ENCODE results near the gene ITGA11. TPM values are rescaled to one million over a fixed set of nuclear protein-coding genes. Genes with fewer than 3 reads are reported as not detected.

ITGA11 gene
- total RNA-seq, 2 experiments from 2014 or later, result 1.7 to 1.8 TPM

DNA sequence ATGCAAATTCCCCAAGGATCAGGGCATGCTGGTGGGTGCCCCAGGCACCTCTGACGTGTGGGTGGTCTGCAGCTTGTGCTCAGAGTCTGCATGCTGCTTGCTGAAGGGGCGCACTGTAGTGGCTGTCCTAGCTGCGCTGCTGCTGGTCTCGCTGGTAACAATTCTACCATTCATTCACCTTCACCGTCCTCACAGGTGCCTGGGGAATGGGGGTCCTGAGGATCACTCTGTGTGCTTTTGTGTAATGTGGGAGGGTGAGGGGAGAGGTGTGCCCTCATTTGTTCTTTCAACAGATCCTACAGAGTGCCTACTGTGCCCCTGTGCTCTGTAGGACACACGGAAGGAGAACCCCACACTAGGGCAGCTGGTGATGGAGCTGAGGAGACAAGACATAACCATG is 2.1 kb upstream of the ITGA11 start:
- Mint-ChIP-seq H3K27ac (no peak overlapping the region), H3K4me3 (no peak overlapping the region), H3K36me3 (no peaks in the 10 kb centered on the region), H3K4me1 (no peaks in the 10 kb centered on the region), H3K27me3 (peaks cover 60% of the 10 kb centered on the region), H3K9me3 (no peaks in the 10 kb centered on the region)
- DNase-seq, result no peak

DNA sequence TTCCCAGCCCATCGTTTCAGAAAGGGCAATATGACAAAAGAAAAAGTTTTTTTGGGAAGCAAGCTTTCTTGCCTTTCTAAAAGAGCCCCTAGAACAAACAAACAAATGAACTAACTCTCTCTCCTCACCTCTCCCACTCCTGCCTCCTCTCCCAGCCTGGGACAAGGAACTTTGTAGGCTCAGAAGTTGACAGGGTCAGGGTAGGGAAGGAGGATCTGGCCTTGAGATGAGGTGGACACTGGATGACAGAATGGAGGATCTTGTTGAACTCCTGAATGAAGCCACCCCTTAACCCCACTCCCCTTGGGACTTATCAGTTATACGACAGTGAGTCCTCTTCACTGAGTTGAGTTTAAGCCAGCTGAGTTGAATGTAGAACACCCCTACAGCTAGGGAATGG is 1.6 kb upstream of the ITGA11 start:
- Mint-ChIP-seq H3K4me3 (no peak overlapping the region), H3K27me3 (peaks cover 57% of the 10 kb centered on the region), H3K27ac (no peak overlapping the region), H3K36me3 (no peaks in the 10 kb centered on the region), H3K9me3 (no peaks in the 10 kb centered on the region), H3K4me1 (no peaks in the 10 kb centered on the region)
- DNase-seq, result no peak

DNA sequence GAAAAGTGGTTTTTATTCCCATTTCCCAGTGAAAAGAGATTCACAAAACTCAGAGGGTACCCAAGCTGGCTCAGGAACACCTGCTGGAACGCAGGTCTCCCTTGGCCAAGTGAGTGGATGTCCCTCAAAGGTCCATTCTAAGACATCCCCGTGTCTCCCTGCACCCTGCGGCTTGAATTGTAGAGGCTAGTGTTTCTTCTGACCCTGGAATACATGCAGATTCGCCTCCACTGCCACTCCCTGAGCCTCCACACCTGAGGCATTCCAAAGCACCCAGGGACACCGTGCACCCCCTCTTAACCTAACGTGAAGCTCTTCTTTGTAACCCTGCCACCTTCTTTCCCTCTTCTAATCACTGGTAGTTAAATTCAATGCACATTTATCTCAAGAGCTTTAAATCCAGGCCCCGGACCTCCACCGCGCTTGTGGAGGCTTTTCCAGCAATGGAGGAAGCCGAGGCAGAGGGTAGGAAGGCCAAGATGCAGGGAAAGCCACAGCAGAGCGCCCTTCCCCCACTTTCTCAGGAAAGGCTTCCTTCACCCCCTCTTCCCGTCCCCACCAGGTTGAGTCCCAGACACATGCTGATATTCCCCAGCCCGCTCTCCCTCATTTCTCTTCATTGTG is 590 bp upstream of the ITGA11 start:
- DNase-seq, result no peak
- peaks cover 57% of the 10 kb centered on the region for H3K27me3 Mint-ChIP-seq
- no peaks in the 10 kb centered on the region for H3K4me1 Mint-ChIP-seq
- no peaks in the 10 kb centered on the region for H3K9me3 Mint-ChIP-seq
- H3K36me3 Mint-ChIP-seq, result no peaks in the 10 kb centered on the region
- H3K4me3 Mint-ChIP-seq, result no peak overlapping the region
- H3K27ac Mint-ChIP-seq, result no peak overlapping the region

DNA sequence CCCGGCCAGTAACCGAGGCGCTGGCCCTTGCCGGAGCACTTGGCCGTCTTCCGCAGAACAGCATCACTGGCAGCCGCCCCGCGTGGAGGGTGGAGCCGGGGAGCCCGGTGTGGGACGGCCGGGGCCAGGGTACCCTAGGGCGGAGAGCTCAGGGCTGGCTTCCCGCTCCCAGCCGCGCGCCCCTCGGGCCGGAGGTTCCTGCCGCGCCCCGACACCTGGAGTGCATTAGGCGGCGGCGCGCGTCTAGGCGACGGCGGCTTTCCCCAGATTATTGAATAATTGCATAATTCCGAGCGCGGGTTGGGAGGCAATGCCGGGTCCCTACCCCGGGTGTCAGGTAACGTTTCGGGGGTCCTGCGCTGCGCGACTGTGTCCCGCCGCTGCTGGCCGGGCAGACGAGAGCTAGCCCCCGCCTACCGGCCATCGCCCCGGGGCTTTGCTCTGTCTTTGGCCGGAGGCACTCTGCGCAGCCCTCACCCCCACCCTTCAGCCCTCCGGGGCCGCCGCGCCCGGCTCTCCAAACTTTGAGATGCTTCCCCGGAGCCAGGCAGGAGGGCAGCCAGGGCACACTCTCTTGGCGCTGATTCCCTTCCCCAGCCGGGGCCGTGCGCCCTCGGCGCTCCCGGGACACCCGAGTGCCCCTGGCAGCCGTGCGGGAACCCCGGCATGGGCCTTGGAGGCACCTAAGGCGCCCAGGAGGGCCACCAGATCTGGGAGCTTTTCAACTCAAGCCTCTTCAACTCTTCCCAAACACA is 749 bp downstream of the ITGA11 start:
- Mint-ChIP-seq H3K4me3 (no peak overlapping the region), H3K36me3 (no peaks in the 10 kb centered on the region), H3K27me3 (peaks cover 51% of the 10 kb centered on the region), H3K4me1 (peaks cover 3% of the 10 kb centered on the region), H3K9me3 (no peaks in the 10 kb centered on the region), H3K27ac (no peak overlapping the region)
- no peak for DNase-seq

DNA sequence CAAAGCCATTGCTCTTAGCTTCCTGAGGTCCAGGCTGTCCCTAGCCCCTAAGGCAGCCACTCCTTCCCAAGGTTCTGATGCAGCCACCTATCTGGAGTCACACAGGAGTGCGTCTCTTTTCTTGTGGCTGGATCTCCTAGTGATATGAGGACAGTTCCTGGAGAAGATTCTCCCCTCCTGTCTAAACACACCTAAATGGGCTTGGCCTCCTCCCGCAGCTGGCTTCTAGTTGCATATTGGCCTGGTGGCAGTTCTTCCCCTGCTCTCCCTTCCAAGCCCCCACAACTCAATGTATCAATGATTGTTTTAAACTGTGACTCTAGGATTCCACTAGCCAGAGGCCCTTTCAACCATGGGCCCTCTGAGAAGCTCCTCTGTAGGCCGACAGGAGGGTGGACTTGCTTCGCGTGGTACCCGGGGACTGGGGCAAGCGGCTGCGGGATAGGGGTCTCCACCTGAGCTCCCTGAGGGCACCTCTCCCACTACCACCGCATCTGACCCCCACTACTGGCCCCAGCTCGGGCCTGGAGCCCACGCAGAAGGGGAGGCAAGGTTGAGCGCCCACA is 1.4 kb downstream of the ITGA11 start:
- peaks cover 49% of the 10 kb centered on the region for H3K27me3 Mint-ChIP-seq
- H3K9me3 Mint-ChIP-seq, result no peaks in the 10 kb centered on the region

DNA sequence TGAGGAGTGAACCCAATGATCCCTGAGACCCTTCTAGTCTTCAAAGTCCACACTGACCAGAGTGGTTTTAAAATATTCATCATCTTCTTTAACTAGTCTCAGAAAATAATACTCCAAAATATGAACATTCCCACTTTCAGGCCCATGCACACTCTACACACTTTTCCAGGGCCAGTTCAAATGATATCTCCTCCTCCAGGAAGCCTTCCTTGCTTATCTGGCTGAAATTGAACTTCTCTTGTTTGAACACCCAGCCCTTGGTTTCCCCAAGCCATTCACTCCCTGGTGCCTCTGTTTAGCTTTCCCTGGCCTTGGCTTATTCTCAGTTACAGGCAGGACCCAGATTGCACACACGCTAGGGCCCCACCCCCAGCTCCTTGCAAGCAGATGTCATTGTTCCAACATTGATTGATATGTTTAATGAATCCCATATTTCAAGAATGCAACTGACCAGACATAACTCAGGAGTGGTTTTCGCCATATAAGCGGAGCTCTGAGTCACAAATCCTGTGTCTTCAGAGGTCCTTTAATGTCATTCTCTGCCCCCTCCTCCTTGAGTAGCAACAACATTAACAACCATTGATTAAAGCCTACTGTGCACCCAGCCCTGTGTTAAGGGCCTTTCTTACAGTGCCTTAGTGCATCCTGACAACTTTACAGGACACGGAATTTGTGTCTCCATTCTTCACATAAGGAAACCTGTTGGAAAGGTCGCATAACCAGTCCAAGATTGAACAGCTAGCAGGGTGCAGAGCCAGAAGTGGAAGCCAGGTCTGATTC is 2.1 kb downstream of the ITGA11 start:
- Mint-ChIP-seq H3K27ac (no peak overlapping the region), H3K27me3 (peaks cover 50% of the 10 kb centered on the region), H3K9me3 (no peaks in the 10 kb centered on the region), H3K36me3 (no peaks in the 10 kb centered on the region), H3K4me3 (no peak overlapping the region), H3K4me1 (peaks cover 3% of the 10 kb centered on the region)
- DNase-seq, result no peak

More for the DNA sequence above, 1.4 kb downstream of the ITGA11 start:
- Mint-ChIP-seq H3K4me1 (peaks cover 3% of the 10 kb centered on the region), H3K27ac (no peak overlapping the region), H3K4me3 (no peak overlapping the region), H3K36me3 (no peaks in the 10 kb centered on the region)
- no peak for DNase-seq

DNA sequence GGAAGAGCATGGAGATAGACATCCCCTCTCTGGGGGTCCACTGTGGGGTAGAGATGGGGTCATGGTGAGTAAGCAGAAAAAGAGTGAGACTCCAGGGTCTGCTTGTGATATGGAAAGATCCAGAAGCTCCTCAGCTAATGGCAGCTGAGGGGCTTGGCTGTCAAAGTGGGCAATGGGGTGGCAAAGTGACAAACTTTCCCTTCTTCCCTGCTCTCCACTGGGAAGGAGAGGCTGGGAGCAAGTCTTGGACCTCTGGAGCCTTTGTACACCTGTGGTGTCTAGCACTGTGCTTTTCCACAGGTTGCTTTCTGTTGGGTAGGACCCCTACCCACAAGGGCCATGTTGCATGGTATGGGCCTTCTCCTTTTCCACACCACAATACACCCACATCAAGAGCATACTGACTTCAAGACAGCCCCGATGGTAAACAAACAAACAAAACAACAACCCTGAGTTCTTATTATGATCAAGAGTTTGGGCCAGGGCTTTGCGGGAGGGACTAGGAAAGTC is 3.5 kb downstream of the ITGA11 start:
- DNase-seq, result no peak
- Mint-ChIP-seq H3K27ac (no peak overlapping the region), H3K4me1 (peaks cover 3% of the 10 kb centered on the region), H3K27me3 (peaks cover 48% of the 10 kb centered on the region), H3K36me3 (no peaks in the 10 kb centered on the region), H3K4me3 (no peak overlapping the region), H3K9me3 (no peaks in the 10 kb centered on the region)

DNA sequence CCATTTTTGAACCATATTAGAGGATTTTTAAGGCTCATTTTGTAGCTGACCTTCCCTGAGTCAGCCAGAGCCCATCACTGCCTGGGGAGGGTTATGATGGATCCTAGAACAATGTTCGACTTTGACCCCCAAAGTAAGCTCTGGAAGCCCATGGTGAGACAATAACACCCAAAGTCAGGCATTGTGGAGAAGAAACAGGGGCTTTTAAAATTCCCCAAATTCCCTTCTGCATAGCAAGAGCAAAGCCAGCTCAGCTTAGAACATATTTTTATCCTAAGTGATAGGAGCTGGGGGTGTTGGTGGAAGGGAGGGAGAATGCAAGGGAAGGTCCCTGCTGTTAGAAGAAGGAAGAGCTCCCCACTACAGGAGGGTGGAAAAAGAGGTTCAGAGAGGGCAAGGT is 4.0 kb downstream of the ITGA11 start:
- H3K4me3 Mint-ChIP-seq, result no peak overlapping the region
- H3K27ac Mint-ChIP-seq, result no peak overlapping the region
- peaks cover 44% of the 10 kb centered on the region for H3K27me3 Mint-ChIP-seq
- peaks cover 3% of the 10 kb centered on the region for H3K4me1 Mint-ChIP-seq
- DNase-seq, result no peak
- H3K9me3 Mint-ChIP-seq, result no peaks in the 10 kb centered on the region
- no peaks in the 10 kb centered on the region for H3K36me3 Mint-ChIP-seq

DNA sequence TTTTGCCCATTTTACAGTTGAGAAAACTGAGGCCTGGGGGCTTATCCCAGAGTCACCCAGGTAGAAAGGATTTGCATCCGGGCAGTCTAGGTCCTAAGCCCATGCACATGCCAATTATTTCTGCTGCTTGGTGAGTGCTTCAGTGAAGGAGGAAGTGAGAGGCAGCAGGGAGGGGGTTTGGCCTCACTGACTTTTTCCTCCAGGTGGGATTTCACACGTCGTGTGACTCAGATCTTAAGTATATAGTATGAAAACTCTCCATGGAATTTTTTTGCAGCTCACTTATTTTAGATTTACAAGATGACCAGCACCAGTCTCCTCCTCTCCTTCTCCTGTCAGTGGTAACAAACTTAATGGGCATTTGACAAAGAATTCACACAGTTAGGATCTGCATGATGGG is 4.6 kb downstream of the ITGA11 start:
- H3K9me3 Mint-ChIP-seq, result no peaks in the 10 kb centered on the region
- H3K4me1 Mint-ChIP-seq, result peaks cover 3% of the 10 kb centered on the region
- H3K27me3 Mint-ChIP-seq, result peaks cover 38% of the 10 kb centered on the region
- no peak overlapping the region for H3K4me3 Mint-ChIP-seq
- no peak overlapping the region for H3K27ac Mint-ChIP-seq
- no peak for DNase-seq
- no peaks in the 10 kb centered on the region for H3K36me3 Mint-ChIP-seq

DNA sequence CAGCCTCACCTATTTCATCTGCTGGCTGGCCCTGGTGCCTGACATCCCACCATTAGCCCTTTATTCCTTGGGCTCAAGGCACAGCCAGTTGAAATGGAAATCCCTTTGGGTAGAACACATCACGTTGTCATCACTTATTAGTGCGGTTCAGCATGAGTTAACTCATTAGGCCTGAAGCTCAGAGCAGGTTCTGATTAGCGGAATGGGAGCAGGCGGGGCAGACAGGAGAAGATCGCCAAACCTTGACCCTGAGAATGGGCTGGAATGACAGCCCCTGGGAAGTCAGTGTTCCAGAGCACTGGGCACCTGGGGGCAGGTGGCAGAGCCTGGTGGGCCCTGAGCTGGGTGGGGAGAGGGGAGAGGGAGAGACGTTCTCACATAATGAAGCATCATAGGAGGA is 5.8 kb downstream of the ITGA11 start:
- no peak overlapping the region for H3K27ac Mint-ChIP-seq
- DNase-seq, result no peak
- peaks cover 3% of the 10 kb centered on the region for H3K4me1 Mint-ChIP-seq
- H3K36me3 Mint-ChIP-seq, result no peaks in the 10 kb centered on the region
- H3K9me3 Mint-ChIP-seq, result no peaks in the 10 kb centered on the region
- H3K27me3 Mint-ChIP-seq, result peaks cover 31% of the 10 kb centered on the region
- H3K4me3 Mint-ChIP-seq, result no peak overlapping the region

DNA sequence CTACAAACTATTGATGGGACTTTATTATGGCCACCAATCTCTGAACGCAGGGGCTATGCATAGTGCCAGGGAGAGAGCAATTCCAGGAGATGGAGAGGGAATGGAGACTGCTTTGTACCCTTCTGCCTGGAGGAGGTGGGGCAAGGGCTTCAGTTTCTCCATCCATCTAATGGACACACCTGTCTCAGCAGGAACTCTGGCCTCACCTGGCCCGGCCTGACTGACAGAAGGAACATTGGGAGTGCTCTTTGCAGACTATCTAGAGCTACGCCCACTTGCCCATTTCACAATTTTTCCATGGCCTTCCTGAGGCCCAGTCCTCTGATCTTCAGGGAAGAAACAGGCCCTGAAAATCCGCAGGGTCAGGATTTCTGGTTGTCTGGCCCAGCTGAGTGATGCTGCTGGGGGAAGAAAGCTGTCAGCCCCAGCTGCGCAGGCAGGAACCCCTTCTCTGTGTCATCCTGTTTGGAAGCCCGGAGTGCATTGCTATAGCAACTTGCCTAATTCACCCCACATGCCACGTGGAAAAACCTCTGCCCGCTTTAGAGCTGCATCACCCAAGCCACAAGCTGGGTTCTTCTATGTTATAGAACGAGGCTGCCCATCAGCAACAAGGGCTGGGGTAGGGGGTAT is 6.4 kb downstream of the ITGA11 start:
- DNase-seq, result no peak
- Mint-ChIP-seq H3K27ac (no peak overlapping the region), H3K9me3 (no peaks in the 10 kb centered on the region), H3K4me1 (peaks cover 3% of the 10 kb centered on the region), H3K4me3 (no peak overlapping the region), H3K36me3 (no peaks in the 10 kb centered on the region), H3K27me3 (peaks cover 28% of the 10 kb centered on the region)

DNA sequence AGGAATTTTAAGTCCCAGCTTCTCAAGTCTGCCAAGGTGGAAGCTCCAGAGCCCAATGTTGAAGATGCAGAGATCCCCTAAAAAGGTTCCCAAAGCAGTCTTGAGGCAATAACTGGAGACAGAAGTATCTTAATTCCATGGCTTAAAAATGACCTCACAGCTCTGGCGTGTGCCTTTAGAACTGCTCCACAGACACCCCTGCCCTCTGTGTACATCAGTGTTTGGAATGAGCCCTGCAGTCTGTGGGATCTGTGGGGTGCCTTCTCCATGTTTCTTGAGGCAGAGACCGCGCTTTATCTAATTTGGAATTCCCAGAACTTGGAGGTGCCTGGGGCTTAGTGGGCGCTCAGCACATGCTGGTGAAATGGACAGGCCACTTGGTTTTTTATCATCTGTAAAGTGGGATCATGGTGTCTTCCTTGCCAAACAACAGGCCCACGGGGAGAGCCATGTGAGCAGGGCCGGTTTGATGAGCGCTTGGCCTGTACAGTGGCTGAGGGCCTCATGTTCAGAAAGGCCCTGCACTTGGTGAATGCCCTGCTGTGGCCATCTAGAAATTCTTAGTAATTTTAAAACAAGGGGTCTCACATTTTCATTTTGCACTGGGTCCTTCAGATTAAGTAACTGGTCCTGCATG is 7.1 kb downstream of the ITGA11 start:
- peaks cover 3% of the 10 kb centered on the region for H3K4me1 Mint-ChIP-seq
- no peak overlapping the region for H3K27ac Mint-ChIP-seq
- no peak for DNase-seq
- H3K9me3 Mint-ChIP-seq, result no peaks in the 10 kb centered on the region
- peaks cover 21% of the 10 kb centered on the region for H3K27me3 Mint-ChIP-seq
- H3K4me3 Mint-ChIP-seq, result no peak overlapping the region
- no peaks in the 10 kb centered on the region for H3K36me3 Mint-ChIP-seq

DNA sequence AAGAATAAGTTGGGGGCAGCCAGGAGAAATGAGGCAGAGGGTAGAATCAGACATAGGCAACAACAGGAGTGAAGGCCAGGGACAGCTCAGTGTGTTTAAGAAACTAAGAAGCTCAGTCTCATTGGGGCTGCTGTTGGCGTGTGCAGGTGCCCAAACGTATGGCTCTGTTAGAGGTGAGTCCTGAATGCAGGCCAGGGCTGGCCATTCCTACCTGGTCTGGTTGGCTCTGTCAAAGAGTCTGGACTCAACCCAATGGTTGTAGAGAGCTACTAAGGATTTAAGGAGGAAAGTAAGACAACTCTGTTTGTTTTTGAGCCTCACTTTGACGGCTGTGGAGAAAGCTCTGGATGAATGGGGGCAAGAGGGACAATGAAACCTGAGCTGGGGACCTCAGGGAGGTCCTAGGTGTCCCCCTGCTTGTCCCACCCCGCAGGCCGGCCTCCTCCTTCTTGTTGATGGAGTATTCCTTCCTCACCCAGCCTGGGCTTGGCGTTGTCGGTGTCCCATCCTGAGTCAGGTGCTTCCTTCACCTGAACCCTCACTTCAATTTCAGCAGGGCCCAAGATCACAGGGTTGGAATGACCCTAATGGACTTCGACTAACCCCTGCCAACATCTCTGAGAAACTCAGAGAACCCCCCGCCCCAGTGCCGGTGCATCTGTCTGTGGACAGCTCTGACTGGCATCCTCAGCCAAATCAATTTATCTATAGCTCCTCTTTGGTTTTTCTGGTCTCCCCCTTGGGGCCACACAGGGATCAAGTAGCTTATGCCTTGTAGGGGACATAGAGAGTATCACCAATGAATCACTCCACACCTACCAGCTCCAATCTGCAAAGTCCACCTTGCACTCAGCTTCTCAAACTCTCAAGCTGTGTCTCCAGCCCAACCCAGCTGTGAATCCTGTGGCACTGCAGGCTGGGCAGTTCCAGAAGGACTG is 8.3 kb downstream of the ITGA11 start:
- no peak for DNase-seq
- no peak overlapping the region for H3K4me3 Mint-ChIP-seq
- H3K36me3 Mint-ChIP-seq, result no peaks in the 10 kb centered on the region
- peaks cover 3% of the 10 kb centered on the region for H3K4me1 Mint-ChIP-seq
- H3K27me3 Mint-ChIP-seq, result peaks cover 15% of the 10 kb centered on the region
- no peaks in the 10 kb centered on the region for H3K9me3 Mint-ChIP-seq
- no peak overlapping the region for H3K27ac Mint-ChIP-seq
